Endothelial cell of umbilical vein (primary cell): ENCODE data around the gene EDC4. TPM values are rescaled to one million over a fixed set of nuclear protein-coding genes. Genes with fewer than 3 reads are reported as not detected.

Experiments used
- BruUV-seq: library from RNA; stranded (reverse); fragments of 400-500 nt; replicated peaks from 2 replicates; lab custom pipeline; 2021; lab: Mats Ljungman, UMichigan
- CTCF ChIA-PET: fragments of 300-600, 350-600 bp; sonication (Branson Sonifier 250); formaldehyde crosslinking; loops from one replicate; lab custom pipeline; 2021; ENCODE audit warnings: antibody characterized with exemption, inconsistent platforms; lab: Charles Lee
- POLR2A ChIA-PET: fragments of 300-600, 350-600 bp; sonication (Branson Sonifier 250); formaldehyde crosslinking; loops from one replicate; lab custom pipeline; 2021; ENCODE audit warnings: antibody characterized with exemption, inconsistent platforms; lab: Charles Lee
- DNase-seq: peaks from one replicate; pipeline ENCODE4 v3.0.0-alpha.2; 2011; ENCODE audit warnings: low read depth, low spot score
- FAIRE-seq: peaks from 2 replicates; lab custom pipeline; 2011; peaks lifted over from hg19 to GRCh38; lab: Jason Lieb, UNC
- H2AFZ ChIP-seq: 2 replicates; pipeline ENCODE4 v1.6.0; 2012; ENCODE audit warnings: low read depth, low read length, control low read depth, inconsistent platforms
- H3K27ac ChIP-seq: 2 replicates; pipeline ENCODE4 v1.5.1; 2011; ENCODE audit warnings: low read depth, mild to moderate bottlenecking, control low read depth, low read length, moderate library complexity; ENCODE audit not compliant: insufficient read depth
- H3K27me3 ChIP-seq, 2 experiments: 2 replicates each; pipeline versions ENCODE4 v1.6.0 to v1.6.1; 2011; ENCODE audit warnings: low read length in 2 of 2, mixed read lengths in 1 of 2; ENCODE audit not compliant: control insufficient read depth in 2 of 2, insufficient read depth in 2 of 2
- H3K36me3 ChIP-seq, 2 experiments: 2 replicates in 1 of 2; 3 replicates in 1 of 2; pipeline ENCODE4 v1.5.1; 2011; ENCODE audit warnings: low read length in 2 of 2, mild to moderate bottlenecking in 1 of 2, moderate library complexity in 1 of 2; ENCODE audit not compliant: control insufficient read depth in 2 of 2, insufficient read depth in 2 of 2; ENCODE audit errors: extremely low read depth in 1 of 2
- H3K4me1 ChIP-seq: 3 replicates; pipeline ENCODE4 v1.5.1; 2011; ENCODE audit warnings: mild to moderate bottlenecking, low read length; ENCODE audit not compliant: control insufficient read depth, insufficient read depth; ENCODE audit errors: extremely low read depth
- H3K4me2 ChIP-seq: 2 replicates; pipeline ENCODE4 v1.6.1; 2011; ENCODE audit warnings: low read length, control low read depth, mixed read lengths; ENCODE audit not compliant: insufficient read depth
- H3K4me3 ChIP-seq, 3 experiments: fragments of 200-600 bp in 1 of 3; sonication (generic), shearing (Covaris generic) in 1 of 3; replicated peaks in 1 of 3; 2 replicates each; pipeline ENCODE4 v1.5.1; 2011 to 2016; ENCODE audit warnings: control low read depth in 3 of 3, low read length in 3 of 3, mild to moderate bottlenecking in 2 of 3, inconsistent platforms in 1 of 3, low read depth in 1 of 3, moderate library complexity in 1 of 3; ENCODE audit not compliant: insufficient read depth in 1 of 3
- H3K79me2 ChIP-seq: 2 replicates; pipeline ENCODE4 v1.6.0; 2012; ENCODE audit warnings: low read length, inconsistent platforms; ENCODE audit not compliant: control insufficient read depth, insufficient read depth
- H3K9ac ChIP-seq: replicated peaks from 2 replicates; pipeline ENCODE3; 2011; ENCODE audit warnings: low read length, control low read depth; ENCODE audit not compliant: insufficient read depth; ENCODE audit errors: extremely low read depth
- H3K9me1 ChIP-seq: replicated peaks from 3 replicates; pipeline ENCODE4 v1.6.0; 2011; ENCODE audit warnings: mild to moderate bottlenecking, low read length; ENCODE audit not compliant: control insufficient read depth, insufficient read depth; ENCODE audit errors: extremely low read depth
- H3K9me3 ChIP-seq: replicated peaks from 2 replicates; pipeline ENCODE4 v1.5.1; 2012; ENCODE audit warnings: low read length, inconsistent platforms; ENCODE audit not compliant: control insufficient read depth, insufficient read depth
- H4K20me1 ChIP-seq: replicated peaks from 2 replicates; pipeline ENCODE3; 2011; ENCODE audit warnings: mild to moderate bottlenecking, low read length; ENCODE audit not compliant: control insufficient read depth, insufficient read depth; ENCODE audit errors: extremely low read depth
- EZH2 ChIP-seq: IDR thresholded peaks from 2 replicates; pipeline ENCODE4 v1.6.1; 2012; ENCODE audit warnings: borderline replicate concordance, low read depth, mild to moderate bottlenecking, moderate library complexity, low read length, inconsistent platforms; ENCODE audit not compliant: severe bottlenecking
- FOS ChIP-seq: IDR thresholded peaks from 2 replicates; pipeline ENCODE4 v1.6.1; 2011; ENCODE audit warnings: mild to moderate bottlenecking, low read length, moderate library complexity, borderline replicate concordance; ENCODE audit not compliant: insufficient read depth
- GATA2 ChIP-seq: IDR thresholded peaks from 2 replicates; pipeline ENCODE4 v1.7.0; 2011; ENCODE audit warnings: low read depth, mild to moderate bottlenecking, moderate library complexity, mixed read lengths, low read length; ENCODE audit not compliant: insufficient read length, insufficient read depth
- JUN ChIP-seq: IDR thresholded peaks from 2 replicates; pipeline ENCODE4 v1.6.1; 2011; ENCODE audit warnings: borderline replicate concordance, low read depth; ENCODE audit not compliant: insufficient read length, insufficient read depth
- MAX ChIP-seq: IDR thresholded peaks from 2 replicates; pipeline ENCODE4 v1.6.1; 2011; ENCODE audit not compliant: insufficient read depth, insufficient read length
- MYC ChIP-seq: IDR thresholded peaks from one replicate; pipeline ENCODE4 v1.6.1; 2011; ENCODE audit warnings: mild to moderate bottlenecking, low read depth, low read length
- POLR2A ChIP-seq: IDR thresholded peaks from 2 replicates; pipeline ENCODE4 v1.6.1; 2012; ENCODE audit warnings: low read depth, mild to moderate bottlenecking, control low read depth, low read length
- POLR2AphosphoS5 ChIP-seq: IDR thresholded peaks from 2 replicates; pipeline ENCODE4 v1.6.1; 2012; ENCODE audit warnings: low read depth, mild to moderate bottlenecking, control low read depth, low read length, moderate library complexity; ENCODE audit not compliant: insufficient read depth
- dilution Hi-C: fragments of 300-500 bp; cut with MboI; formaldehyde crosslinking; loops from one replicate; pipeline ENCODE4 v1.15.0; 2019; ENCODE audit warnings: low sequenced_read_pairs; ENCODE audit not compliant: extremely low pct_ligation_motif_present
- intact Hi-C: fragments of 100-400 bp; cut with micrococcal nuclease; formaldehyde crosslinking; loops from one replicate; pipeline ENCODE4 v1.10.0; 2022
- polyA plus RNA-seq, 4 experiments: library from polyadenylated mRNA; depleted of rRNA in 3 of 4; stranded (reverse) in 3 of 4; unstranded in 1 of 4; fragments of >200 nt; gene quantifications; 2 replicates each; pipeline versions ENCODE4 v1.2.1 to v1.2.3, GENCODE V29; 2011 to 2012; ENCODE audit warnings: missing spikeins in 1 of 4
- total RNA-seq: library from RNA; stranded (reverse); gene quantifications from 2 replicates; pipeline ENCODE4 v1.2.3, GENCODE V29; 2021
- TF ChIP-seq, protein P1 (sequence below), 2 donors: IDR thresholded peaks; 1 replicate in 1 of 2; 2 replicates in 1 of 2; pipeline ENCODE4 v1.5.1; 2011; ENCODE audit warnings: low read length in 2 of 2, mild to moderate bottlenecking in 2 of 2, moderate library complexity in 2 of 2, control low read depth in 1 of 2, inconsistent platforms in 1 of 2, low read depth in 1 of 2; ENCODE audit not compliant: insufficient read depth in 1 of 2; ENCODE audit errors: extremely low read depth in 1 of 2

The EDC4 gene
- total and polyA plus RNA-seq, 2 donors (not counting 3 experiments of a cell fraction or from before 2014, with no cell fraction given), result 57.5 to 81.2 TPM

GRCh38 chr16:67825906-67826305, 46.9 kb upstream of the EDC4 start:
- ChIA-PET CTCF (interaction anchor here (3.9 kb wide), 1 partner anchor 10 kb away, joined by 31 read pairs; no protein-coding TSS in a partner anchor), POLR2A (no interaction called here)
- no peak overlapping the region for H3K27ac ChIP-seq
- H3K4me3 ChIP-seq, result no peak overlapping the region
- H3K27me3 ChIP-seq, result no peaks in the 10 kb centered on the region
- intact Hi-C loops, result no loop called here
- no peak overlapping the region for H3K9ac ChIP-seq
- no peak overlapping the region for H3K4me2 ChIP-seq
- no peaks in the 10 kb centered on the region for H3K9me3 ChIP-seq
- H3K79me2 ChIP-seq, result no peaks in the 10 kb centered on the region
- no TSS peak for BruUV-seq
- H3K9me1 ChIP-seq, result no peaks in the 10 kb centered on the region
- dilution Hi-C loops, result no loop called here
- H4K20me1 ChIP-seq, result no peaks in the 10 kb centered on the region
- FAIRE-seq (no peak), DNase-seq (no peak)
- H3K36me3 ChIP-seq, result peaks cover under 1 to 27% of the 10 kb centered on the region in 2 experiments
- TF ChIP-seq GATA2 (no peak), FOS (no peak), MAX (no peak), POLR2A (no peak), EZH2 (no peak), POLR2AphosphoS5 (no peak), JUN (no peak), MYC (no peak)
- TF ChIP-seq, protein P1, sequence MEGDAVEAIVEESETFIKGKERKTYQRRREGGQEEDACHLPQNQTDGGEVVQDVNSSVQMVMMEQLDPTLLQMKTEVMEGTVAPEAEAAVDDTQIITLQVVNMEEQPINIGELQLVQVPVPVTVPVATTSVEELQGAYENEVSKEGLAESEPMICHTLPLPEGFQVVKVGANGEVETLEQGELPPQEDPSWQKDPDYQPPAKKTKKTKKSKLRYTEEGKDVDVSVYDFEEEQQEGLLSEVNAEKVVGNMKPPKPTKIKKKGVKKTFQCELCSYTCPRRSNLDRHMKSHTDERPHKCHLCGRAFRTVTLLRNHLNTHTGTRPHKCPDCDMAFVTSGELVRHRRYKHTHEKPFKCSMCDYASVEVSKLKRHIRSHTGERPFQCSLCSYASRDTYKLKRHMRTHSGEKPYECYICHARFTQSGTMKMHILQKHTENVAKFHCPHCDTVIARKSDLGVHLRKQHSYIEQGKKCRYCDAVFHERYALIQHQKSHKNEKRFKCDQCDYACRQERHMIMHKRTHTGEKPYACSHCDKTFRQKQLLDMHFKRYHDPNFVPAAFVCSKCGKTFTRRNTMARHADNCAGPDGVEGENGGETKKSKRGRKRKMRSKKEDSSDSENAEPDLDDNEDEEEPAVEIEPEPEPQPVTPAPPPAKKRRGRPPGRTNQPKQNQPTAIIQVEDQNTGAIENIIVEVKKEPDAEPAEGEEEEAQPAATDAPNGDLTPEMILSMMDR (IDR thresholded peaks at IDR 0.05; ENCODE audit: extremely low read depth in 1 of 2, insufficient read depth in 1 of 2, low read depth in 1 of 2, low read length in 2 of 2), result no peak
- no peaks in the 10 kb centered on the region for H3K4me1 ChIP-seq
- H2AFZ ChIP-seq, result no peak overlapping the region
